ENCODE results near the gene TYRO3. TPM values are rescaled to one million over a fixed set of nuclear protein-coding genes. Genes with fewer than 3 reads are reported as not detected.

TYRO3 gene
- total and polyA plus RNA-seq, 12 donors, result 1.2 to 9.6 (median 3.2) TPM

DNA sequence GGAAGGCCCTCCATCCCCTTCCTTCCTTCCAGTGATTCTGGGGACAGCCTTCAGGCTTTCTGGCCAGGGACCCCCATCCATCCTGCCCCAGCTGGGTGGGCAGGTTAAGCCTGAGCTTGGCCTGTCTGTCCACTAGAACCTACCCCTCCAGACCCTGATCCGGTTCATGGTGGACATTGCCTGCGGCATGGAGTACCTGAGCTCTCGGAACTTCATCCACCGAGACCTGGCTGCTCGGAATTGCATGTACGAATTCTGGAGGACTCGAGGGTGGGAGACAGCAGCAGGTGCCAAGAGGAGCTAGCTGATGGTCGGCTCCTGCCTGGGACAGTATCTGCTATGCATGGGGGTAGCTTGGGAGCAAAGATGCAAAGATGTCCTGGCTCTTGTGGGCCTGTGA lies 13.9 kb downstream of the TYRO3 start:
- Histone ChIP-seq H3K9me3 (no peaks in the 10 kb centered on the region), H3K27ac (no peak overlapping the region), H3K4me1 (peaks cover 0 to 16% (median 9%) of the 10 kb centered on the region in 9 donors), H3K27me3 (no peaks in the 10 kb centered on the region), H3K4me3 (no peak overlapping the region), H3K36me3 (peaks cover 0 to 31% (median 0%) of the 10 kb centered on the region in 9 donors)
- no peak for ATAC-seq
- DNase-seq, result no peak
- TF ChIP-seq, protein P1, sequence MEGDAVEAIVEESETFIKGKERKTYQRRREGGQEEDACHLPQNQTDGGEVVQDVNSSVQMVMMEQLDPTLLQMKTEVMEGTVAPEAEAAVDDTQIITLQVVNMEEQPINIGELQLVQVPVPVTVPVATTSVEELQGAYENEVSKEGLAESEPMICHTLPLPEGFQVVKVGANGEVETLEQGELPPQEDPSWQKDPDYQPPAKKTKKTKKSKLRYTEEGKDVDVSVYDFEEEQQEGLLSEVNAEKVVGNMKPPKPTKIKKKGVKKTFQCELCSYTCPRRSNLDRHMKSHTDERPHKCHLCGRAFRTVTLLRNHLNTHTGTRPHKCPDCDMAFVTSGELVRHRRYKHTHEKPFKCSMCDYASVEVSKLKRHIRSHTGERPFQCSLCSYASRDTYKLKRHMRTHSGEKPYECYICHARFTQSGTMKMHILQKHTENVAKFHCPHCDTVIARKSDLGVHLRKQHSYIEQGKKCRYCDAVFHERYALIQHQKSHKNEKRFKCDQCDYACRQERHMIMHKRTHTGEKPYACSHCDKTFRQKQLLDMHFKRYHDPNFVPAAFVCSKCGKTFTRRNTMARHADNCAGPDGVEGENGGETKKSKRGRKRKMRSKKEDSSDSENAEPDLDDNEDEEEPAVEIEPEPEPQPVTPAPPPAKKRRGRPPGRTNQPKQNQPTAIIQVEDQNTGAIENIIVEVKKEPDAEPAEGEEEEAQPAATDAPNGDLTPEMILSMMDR (IDR thresholded peaks at IDR 0.05), result no peak
- intact Hi-C loops (cut with DNase I), result no loop called here
- 94 to 98% methylated on average over 8 of the region's 8 CpGs for WGBS, 2 donors

GRCh38 chr15:41573396-41573795 lies 14.4 kb downstream of the TYRO3 start:
- intact Hi-C loops (cut with DNase I), result no loop called here
- TF ChIP-seq, protein P1 (IDR thresholded peaks at IDR 0.05), result no peak
- peaks cover 0 to 11% (median 4%) of the 10 kb centered on the region in 9 donors for H3K4me1 ChIP-seq
- peaks cover 0 to 31% (median 0%) of the 10 kb centered on the region in 9 donors for H3K36me3 ChIP-seq
- WGBS, 2 donors, result 93 to 94% methylated on average over 13 of the region's 13 CpGs
- no peak for ATAC-seq
- H3K27me3 ChIP-seq, result no peaks in the 10 kb centered on the region
- no peaks in the 10 kb centered on the region for H3K9me3 ChIP-seq
- H3K27ac ChIP-seq, result no peak overlapping the region
- no peak for DNase-seq
- no peak overlapping the region for H3K4me3 ChIP-seq

DNA sequence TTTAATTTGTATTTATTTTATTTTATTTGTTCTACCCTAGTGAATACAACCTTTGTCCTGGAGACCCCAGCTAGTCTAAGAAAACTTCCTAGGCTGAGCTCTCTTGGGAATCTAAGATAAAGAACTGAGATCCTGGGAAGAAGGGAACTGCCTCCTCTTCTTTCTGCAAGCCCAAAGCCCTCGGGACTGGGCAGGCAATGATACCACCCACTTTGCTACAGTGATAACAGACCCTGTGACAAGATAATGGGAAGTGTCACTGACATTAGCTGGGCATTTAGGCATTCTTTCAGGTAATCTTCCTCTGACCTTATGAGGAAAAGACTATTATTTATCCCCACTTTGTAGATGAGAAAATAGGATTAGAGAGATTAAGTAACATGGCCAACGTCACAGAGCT lies 15.1 kb downstream of the TYRO3 start:
- Histone ChIP-seq H3K27ac (no peak overlapping the region), H3K9me3 (no peaks in the 10 kb centered on the region), H3K27me3 (no peaks in the 10 kb centered on the region), H3K4me1 (peaks cover 0 to 6% (median 0%) of the 10 kb centered on the region in 9 donors), H3K36me3 (peaks cover 0 to 31% (median 0%) of the 10 kb centered on the region in 9 donors), H3K4me3 (no peak overlapping the region)
- WGBS, 2 donors, result 51 to 55% methylated on average over 2 of the region's 2 CpGs
- ATAC-seq (no peak), DNase-seq (no peak)
- TF ChIP-seq, protein P1 (IDR thresholded peaks at IDR 0.05), result no peak
- intact Hi-C loops (cut with DNase I), result loop anchor here in 1 of 10 donors (2.0 kb wide), 1 partner anchor 65 kb away; no protein-coding TSS in a partner anchor

GRCh38 chr15:41575282-41575681 lies 16.3 kb downstream of the TYRO3 start:
- Histone ChIP-seq H3K4me3 (no peak overlapping the region), H3K36me3 (peaks cover 0 to 28% (median 0%) of the 10 kb centered on the region in 9 donors), H3K27me3 (no peaks in the 10 kb centered on the region), H3K27ac (no peak overlapping the region), H3K9me3 (no peaks in the 10 kb centered on the region), H3K4me1 (peaks cover 0 to 7% (median 0%) of the 10 kb centered on the region in 9 donors)
- WGBS, 2 donors, result 73 to 74% methylated on average over 6 of the region's 6 CpGs
- DNase-seq (no peak), ATAC-seq (peak in 4 of 8 donors; percentile 16 to 57 (median 44))
- TF ChIP-seq, protein P1 (IDR thresholded peaks at IDR 0.05), result no peak
- intact Hi-C loops (cut with DNase I), result loop anchor here in 1 of 10 donors (2.0 kb wide), 1 partner anchor 66 kb away; no protein-coding TSS in a partner anchor

Data from heart right ventricle (tissue), 16 donors.